ENCODE data around the gene ALKBH3. TPM values are rescaled to one million over a fixed set of nuclear protein-coding genes. Genes with fewer than 3 reads are reported as not detected.

Gene ALKBH3
- total and polyA plus RNA-seq, 10 of the 15 experiments (the other 5 are each of a cell fraction or from before 2014, with no cell fraction given), result 22.1 to 50.8 (median 38.5) TPM

GRCh38 chr11:43913829-43914380 lies 33.3 kb downstream of the ALKBH3 start:
- CTCF ChIA-PET, result no interaction called here
- in situ Hi-C loops (cut with MboI) (no loop called here), intact Hi-C loops (cut with micrococcal nuclease; ENCODE audit: unreplicated experiment) (no loop called here)
- Histone ChIP-seq H3K9me3 (replicated peaks; ENCODE audit: control insufficient read depth, insufficient read depth, low read length) (no peaks in the 10 kb centered on the region), H3K4me1 (ENCODE audit: control insufficient read depth, insufficient read depth, low read length) (no peaks in the 10 kb centered on the region), H3K36me3 (ENCODE audit: control insufficient read depth in 2 of 2, insufficient read depth in 2 of 2, low read length in 1 of 2) (peaks cover 0 to 6% of the 10 kb centered on the region in 2 experiments), H3K27ac (ENCODE audit: control insufficient read depth, insufficient read depth) (no peak overlapping the region), H3K9ac (ENCODE audit: control insufficient read depth, insufficient read depth, low read length) (no peak overlapping the region), H3K4me2 (ENCODE audit: control insufficient read depth, insufficient read depth) (no peak overlapping the region), H2AFZ (ENCODE audit: control insufficient read depth, low read depth, low read length) (no peak overlapping the region), H3K27me3 (replicated peaks in 1 of 2; ENCODE audit: control insufficient read depth in 2 of 2, insufficient read depth in 2 of 2, low read length in 1 of 2) (no peaks in the 10 kb centered on the region), H3K79me2 (ENCODE audit: control insufficient read depth, insufficient read depth, low read length) (no peaks in the 10 kb centered on the region), H3K4me3 (no peak overlapping the region), H4K20me1 (ENCODE audit: control insufficient read depth, insufficient read depth) (no peaks in the 10 kb centered on the region)
- ATAC-seq (no peak), FAIRE-seq (no peak), DNase-seq (ENCODE audit: low read depth, low spot score) (no peak)
- BruUV-seq (replicated peaks), result no TSS peak
- 100% methylated on average over 3 of the region's 3 CpGs for WGBS (ENCODE audit: insufficient coverage, insufficient replicate concordance, low lambda C conversion rate, missing lambda C conversion rate)
- RAD21 ChIA-PET (ENCODE audit: unreplicated experiment), result no interaction called here
- SMC1A ChIA-PET (ENCODE audit: uncharacterized antibody, unreplicated experiment), result interaction anchor here (1.4 kb wide), 1 partner anchor 25 kb away, joined by 4 read pairs; no protein-coding TSS in a partner anchor
- POLR2A ChIA-PET, result no interaction called here
- TF ChIP-seq TAF1 (IDR thresholded peaks at IDR 0.05; ENCODE audit: borderline replicate concordance, low read depth, low read length), result no peak

GRCh38 chr11:43914466-43914865 lies 33.8 kb downstream of the ALKBH3 start:
- TF ChIP-seq RELA (IDR thresholded peaks at IDR 0.05; ENCODE audit: borderline replicate concordance, partially characterized antibody) (no peak), YY1 (IDR thresholded peaks at IDR 0.05; ENCODE audit: low read depth, low read length) (no peak), SRF (IDR thresholded peaks at IDR 0.05; ENCODE audit: low read depth in 2 of 2, low read length in 2 of 2) (no peak), SMAD1 (IDR thresholded peaks at IDR 0.05; ENCODE audit: low read depth, partially characterized antibody) (no peak), PAX5 (IDR thresholded peaks at IDR 0.05; ENCODE audit: borderline replicate concordance, low read depth, low read length) (no peak), USF1 (IDR thresholded peaks at IDR 0.05; ENCODE audit: borderline replicate concordance, extremely low read length, insufficient read depth, low read depth, low read length) (no peak), SIX5 (IDR thresholded peaks at IDR 0.05; ENCODE audit: low read depth, low read length, severe bottlenecking) (no peak), LARP7 (IDR thresholded peaks at IDR 0.05) (no peak), MXI1 (IDR thresholded peaks at IDR 0.05; ENCODE audit: low read depth, low read length) (no peak)
- Histone ChIP-seq H3K27ac (ENCODE audit: control insufficient read depth, insufficient read depth) (no peak overlapping the region), H3K36me3 (ENCODE audit: control insufficient read depth in 2 of 2, insufficient read depth in 2 of 2, low read length in 1 of 2) (peaks cover 0 to 6% of the 10 kb centered on the region in 2 experiments), H3K79me2 (ENCODE audit: control insufficient read depth, insufficient read depth, low read length) (no peaks in the 10 kb centered on the region), H3K4me3 (no peak overlapping the region), H3K4me2 (ENCODE audit: control insufficient read depth, insufficient read depth) (no peak overlapping the region), H3K4me1 (ENCODE audit: control insufficient read depth, insufficient read depth, low read length) (no peaks in the 10 kb centered on the region), H4K20me1 (ENCODE audit: control insufficient read depth, insufficient read depth) (no peaks in the 10 kb centered on the region), H2AFZ (ENCODE audit: control insufficient read depth, low read depth, low read length) (no peak overlapping the region), H3K9ac (ENCODE audit: control insufficient read depth, insufficient read depth, low read length) (no peak overlapping the region), H3K9me3 (replicated peaks; ENCODE audit: control insufficient read depth, insufficient read depth, low read length) (no peaks in the 10 kb centered on the region), H3K27me3 (replicated peaks in 1 of 2; ENCODE audit: control insufficient read depth in 2 of 2, insufficient read depth in 2 of 2, low read length in 1 of 2) (no peaks in the 10 kb centered on the region)
- in situ Hi-C loops (cut with MboI) (no loop called here), intact Hi-C loops (cut with micrococcal nuclease; ENCODE audit: unreplicated experiment) (no loop called here)
- POLR2A ChIA-PET, result no interaction called here
- no peak for ATAC-seq
- RAD21 ChIA-PET (ENCODE audit: unreplicated experiment), result no interaction called here
- no peak for FAIRE-seq
- SMC1A ChIA-PET (ENCODE audit: uncharacterized antibody, unreplicated experiment), result interaction anchor here (1.4 kb wide), 1 partner anchor 25 kb away, joined by 4 read pairs; no protein-coding TSS in a partner anchor
- WGBS (ENCODE audit: insufficient coverage, insufficient replicate concordance, low lambda C conversion rate, missing lambda C conversion rate), result 92% methylated on average over 1 of the region's 1 CpG
- CTCF ChIA-PET, result no interaction called here
- no TSS peak for BruUV-seq (replicated peaks)
- no peak for DNase-seq (ENCODE audit: low read depth, low spot score)

Data from GM12878 (cell line).